ENCODE data around the gene APMAP. TPM values are rescaled to one million over a fixed set of nuclear protein-coding genes. Genes with fewer than 3 reads are reported as not detected.

Gene APMAP
- 10 to 100 TPM; 43.2 to 44.0 TPM for total RNA-seq

GRCh38 chr20:24992487-24993205 is at the start of gene APMAP:
Gene APMAP, minus strand, starts transcription at chr20:24992751. Its CDS starts 63 bp downstream, at chr20:24992688.
- H3K36me3 Mint-ChIP-seq (ENCODE audit: low read depth) = peaks cover 25% of the 10 kb centered on the region
- ATAC-seq (peak; percentile 95), DNase-seq (peak; percentile 97)
- peaks cover 52% of the 10 kb centered on the region for H3K4me1 Mint-ChIP-seq (ENCODE audit: low read depth)
- peak within 1 kb of the TSS; percentile 96 for H3K4me3 Mint-ChIP-seq
- ChIA-PET POLR2A (interaction anchor here (0.7 to 2.1 kb wide), 6 partner anchors 40 to 72 kb away, joined by 3 to 12 read pairs (median 4); partner anchors contain the start of gene ACSS1), CTCF (interaction anchor here (0.7 to 5.8 kb wide), 13 partner anchors 16 to 415 kb away, joined by 3 to 191 read pairs (median 5); partner anchors contain the start of genes ACSS1 and GINS1)
- no peaks in the 10 kb centered on the region for H3K9me3 Mint-ChIP-seq (ENCODE audit: insufficient read depth)
- H3K27ac Mint-ChIP-seq = peak within 1 kb of the TSS; percentile 94
- no peaks in the 10 kb centered on the region for H3K27me3 Mint-ChIP-seq (ENCODE audit: low read depth)

GRCh38 chr20:25041813-25042530 is 49.4 kb upstream of the APMAP start:
- CTCF ChIA-PET = no interaction called here
- peaks cover 60% of the 10 kb centered on the region for H3K4me1 Mint-ChIP-seq (ENCODE audit: low read depth)

GRCh38 chr20:25040438-25040831 is 47.9 kb upstream of the APMAP start:
- ATAC-seq (no peak), DNase-seq (no peak)
- H3K36me3 Mint-ChIP-seq (ENCODE audit: low read depth) = peaks cover 13% of the 10 kb centered on the region
- H3K27me3 Mint-ChIP-seq (ENCODE audit: low read depth) = no peaks in the 10 kb centered on the region
- H3K4me3 Mint-ChIP-seq = no peak overlapping the region
- no peaks in the 10 kb centered on the region for H3K9me3 Mint-ChIP-seq (ENCODE audit: insufficient read depth)
- peaks cover 75% of the 10 kb centered on the region for H3K4me1 Mint-ChIP-seq (ENCODE audit: low read depth)
- ChIA-PET CTCF (no interaction called here), POLR2A (no interaction called here)
- peak overlapping the region; percentile 34 for H3K27ac Mint-ChIP-seq

More at GRCh38 chr20:25041813-25042530, 49.4 kb upstream of the APMAP start:
- POLR2A ChIA-PET = interaction anchor here (4.1 kb wide), 1 partner anchor 16 kb away, joined by 19 read pairs; the partner anchor contains the start of gene ACSS1
- H3K27me3 Mint-ChIP-seq (ENCODE audit: low read depth) = no peaks in the 10 kb centered on the region
- no peaks in the 10 kb centered on the region for H3K9me3 Mint-ChIP-seq (ENCODE audit: insufficient read depth)
- no peak for DNase-seq
- no peak for ATAC-seq
- no peak overlapping the region for H3K4me3 Mint-ChIP-seq
- peak overlapping the region; percentile 89 for H3K27ac Mint-ChIP-seq
- H3K36me3 Mint-ChIP-seq (ENCODE audit: low read depth) = peaks cover 8% of the 10 kb centered on the region

GRCh38 chr20:25039697-25040437 is 47.3 kb upstream of the APMAP start:
- CTCF ChIA-PET = interaction anchor here (1.2 kb wide), 1 partner anchor 46 kb away, joined by 3 read pairs; no protein-coding TSS in a partner anchor
- no peaks in the 10 kb centered on the region for H3K9me3 Mint-ChIP-seq (ENCODE audit: insufficient read depth)

GRCh38 chr20:25038591-25039015 is 46.1 kb upstream of the APMAP start:
- DNase-seq (no peak), ATAC-seq (no peak)
- H3K9me3 Mint-ChIP-seq (ENCODE audit: insufficient read depth) = no peaks in the 10 kb centered on the region

More at GRCh38 chr20:25039697-25040437, 47.3 kb upstream of the APMAP start:
- no peak overlapping the region for H3K4me3 Mint-ChIP-seq
- H3K27me3 Mint-ChIP-seq (ENCODE audit: low read depth) = no peaks in the 10 kb centered on the region
- no peak for DNase-seq
- peaks cover 75% of the 10 kb centered on the region for H3K4me1 Mint-ChIP-seq (ENCODE audit: low read depth)
- no peak for ATAC-seq
- POLR2A ChIA-PET = no interaction called here
- H3K27ac Mint-ChIP-seq = peak overlapping the region; percentile 55
- H3K36me3 Mint-ChIP-seq (ENCODE audit: low read depth) = peaks cover 13% of the 10 kb centered on the region

GRCh38 chr20:25038103-25038410 is 45.5 kb upstream of the APMAP start:
- Mint-ChIP-seq H3K4me3 (no peak overlapping the region), H3K4me1 (ENCODE audit: low read depth) (peaks cover 67% of the 10 kb centered on the region), H3K27me3 (ENCODE audit: low read depth) (no peaks in the 10 kb centered on the region), H3K9me3 (ENCODE audit: insufficient read depth) (no peaks in the 10 kb centered on the region), H3K36me3 (ENCODE audit: low read depth) (peaks cover 13% of the 10 kb centered on the region), H3K27ac (peak overlapping the region; percentile 86)
- POLR2A ChIA-PET = interaction anchor here (1.6 to 4.2 kb wide), 2 partner anchors 11 to 20 kb away, joined by 4 to 31 read pairs; partner anchors contain the start of gene ACSS1
- CTCF ChIA-PET = interaction anchor here (1.5 to 2.5 kb wide), 2 partner anchors 27 to 106 kb away, joined by 3 to 17 read pairs; no protein-coding TSS in a partner anchor
- DNase-seq (no peak), ATAC-seq (no peak)

More at GRCh38 chr20:25038591-25039015, 46.1 kb upstream of the APMAP start:
- Mint-ChIP-seq H3K27me3 (ENCODE audit: low read depth) (no peaks in the 10 kb centered on the region), H3K4me3 (no peak overlapping the region), H3K4me1 (ENCODE audit: low read depth) (peaks cover 69% of the 10 kb centered on the region), H3K27ac (peak overlapping the region; percentile 86), H3K36me3 (ENCODE audit: low read depth) (peaks cover 13% of the 10 kb centered on the region)
- ChIA-PET POLR2A (interaction anchor here (1.6 to 4.2 kb wide), 2 partner anchors 10 to 19 kb away, joined by 4 to 31 read pairs; partner anchors contain the start of gene ACSS1), CTCF (interaction anchor here (1.2 kb wide), 1 partner anchor 44 kb away, joined by 3 read pairs; no protein-coding TSS in a partner anchor)

GRCh38 chr20:25037288-25038102 is 44.9 kb upstream of the APMAP start:
- no peaks in the 10 kb centered on the region for H3K9me3 Mint-ChIP-seq (ENCODE audit: insufficient read depth)
- ATAC-seq (peak; percentile 56), DNase-seq (peak; percentile 27)
- ChIA-PET CTCF (interaction anchor here (1.2 to 2.5 kb wide), 5 partner anchors 18 to 105 kb away, joined by 3 to 17 read pairs (median 7); no protein-coding TSS in a partner anchor), POLR2A (interaction anchor here (1.6 to 4.2 kb wide), 2 partner anchors 11 to 20 kb away, joined by 4 to 31 read pairs; partner anchors contain the start of gene ACSS1)
- H3K27me3 Mint-ChIP-seq (ENCODE audit: low read depth) = no peaks in the 10 kb centered on the region
- H3K4me3 Mint-ChIP-seq = peak overlapping the region; percentile 52
- peaks cover 61% of the 10 kb centered on the region for H3K4me1 Mint-ChIP-seq (ENCODE audit: low read depth)
- peaks cover 11% of the 10 kb centered on the region for H3K36me3 Mint-ChIP-seq (ENCODE audit: low read depth)
- peak overlapping the region; percentile 86 for H3K27ac Mint-ChIP-seq

- no peaks in the 10 kb centered on the region for H3K9me3 Mint-ChIP-seq (ENCODE audit: insufficient read depth)
- H3K27ac Mint-ChIP-seq = peak overlapping the region; percentile 86
- H3K4me1 Mint-ChIP-seq (ENCODE audit: low read depth) = peaks cover 51% of the 10 kb centered on the region
- ATAC-seq = no peak
- peak overlapping the region; percentile 52 for H3K4me3 Mint-ChIP-seq
- POLR2A ChIA-PET = interaction anchor here (1.0 to 4.2 kb wide), 2 partner anchors 21 to 44 kb away, joined by 4 to 31 read pairs; partner anchors contain the start of genes ACSS1 and APMAP
- CTCF ChIA-PET = interaction anchor here (1.1 to 2.5 kb wide), 5 partner anchors 19 to 42 kb away, joined by 3 to 17 read pairs (median 7); no protein-coding TSS in a partner anchor
- no peak for DNase-seq
- peaks cover 11% of the 10 kb centered on the region for H3K36me3 Mint-ChIP-seq (ENCODE audit: low read depth)
- no peaks in the 10 kb centered on the region for H3K27me3 Mint-ChIP-seq (ENCODE audit: low read depth)
Measured at GRCh38 chr20:25036331-25036936, 43.9 kb upstream of the APMAP start.

GRCh38 chr20:25035921-25036320 is 43.4 kb upstream of the APMAP start:
- peak overlapping the region; percentile 86 for H3K27ac Mint-ChIP-seq
- ChIA-PET CTCF (interaction anchor here (1.1 to 2.5 kb wide), 4 partner anchors 19 to 41 kb away, joined by 3 to 17 read pairs (median 10); no protein-coding TSS in a partner anchor), POLR2A (interaction anchor here (1.0 to 4.2 kb wide), 2 partner anchors 22 to 43 kb away, joined by 4 to 31 read pairs; partner anchors contain the start of genes ACSS1 and APMAP)
- peak; percentile 80 for ATAC-seq
- H3K27me3 Mint-ChIP-seq (ENCODE audit: low read depth) = no peaks in the 10 kb centered on the region
- no peaks in the 10 kb centered on the region for H3K9me3 Mint-ChIP-seq (ENCODE audit: insufficient read depth)
- H3K4me3 Mint-ChIP-seq = peak overlapping the region; percentile 52
- peaks cover 11% of the 10 kb centered on the region for H3K36me3 Mint-ChIP-seq (ENCODE audit: low read depth)
- peaks cover 48% of the 10 kb centered on the region for H3K4me1 Mint-ChIP-seq (ENCODE audit: low read depth)
- peak; percentile 65 for DNase-seq

GRCh38 chr20:25033924-25034300 is 41.4 kb upstream of the APMAP start:
- CTCF ChIA-PET = interaction anchor here (0.8 to 3.4 kb wide), 6 partner anchors 20 to 260 kb away, joined by 3 to 17 read pairs (median 4); no protein-coding TSS in a partner anchor
- no peak for DNase-seq
- H3K27me3 Mint-ChIP-seq (ENCODE audit: low read depth) = no peaks in the 10 kb centered on the region
- H3K4me3 Mint-ChIP-seq = no peak overlapping the region
- POLR2A ChIA-PET = interaction anchor here (1.3 to 1.8 kb wide), 2 partner anchors 10 to 24 kb away, joined by 4 to 5 read pairs; no protein-coding TSS in a partner anchor
- ATAC-seq = no peak
- no peak overlapping the region for H3K27ac Mint-ChIP-seq
- peaks cover 15% of the 10 kb centered on the region for H3K36me3 Mint-ChIP-seq (ENCODE audit: low read depth)
- peaks cover 42% of the 10 kb centered on the region for H3K4me1 Mint-ChIP-seq (ENCODE audit: low read depth)
- no peaks in the 10 kb centered on the region for H3K9me3 Mint-ChIP-seq (ENCODE audit: insufficient read depth)

All from activated CD8-positive, alpha-beta T cell treated with anti-CD3 and anti-CD28 coated beads, Interleukin-2, amount 10 ng/mL, durations not matched to agents 7 days and 5 days (primary cell).